GM12801 (cell line): Measurements from ENCODE around the gene FERMT2.

Source experiments
- CTCF ChIP-seq: IDR thresholded peaks from one replicate; pipeline ENCODE4 v1.5.1; 2011; ENCODE audit warnings: control low read depth; ENCODE audit not compliant: insufficient read length; ENCODE audit errors: extremely low read depth

The FERMT2 gene

DNA sequence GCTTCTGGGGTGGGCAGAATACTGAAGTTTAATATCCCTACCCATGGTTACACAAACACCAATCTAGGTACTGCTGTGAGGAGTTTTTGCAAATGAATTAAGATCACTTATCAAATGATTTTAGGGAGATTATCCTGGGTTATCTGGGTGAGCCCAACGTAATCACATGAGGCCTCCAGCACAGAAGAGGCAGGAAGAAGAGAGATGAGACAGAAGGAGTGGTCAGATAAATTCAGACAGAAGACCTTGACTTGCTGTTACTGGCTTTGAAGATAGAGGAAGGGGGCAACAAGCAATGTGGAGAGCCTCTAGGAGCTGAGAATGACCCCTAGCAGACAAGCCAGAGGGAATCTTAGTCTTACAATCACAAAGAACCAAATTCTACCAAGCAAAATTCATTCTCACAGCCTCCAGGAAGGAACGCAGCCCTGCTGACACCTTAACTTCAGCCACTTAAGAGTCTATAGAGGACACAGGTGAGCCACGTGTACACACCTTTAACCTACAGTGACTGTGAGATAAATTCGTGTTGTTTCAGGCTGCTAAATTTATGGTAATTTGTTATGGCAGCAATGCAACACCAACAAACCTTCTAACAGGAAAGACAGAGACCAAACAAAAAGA, 49.4 kb downstream of the FERMT2 start:
- TF ChIP-seq CTCF, result no peak

DNA sequence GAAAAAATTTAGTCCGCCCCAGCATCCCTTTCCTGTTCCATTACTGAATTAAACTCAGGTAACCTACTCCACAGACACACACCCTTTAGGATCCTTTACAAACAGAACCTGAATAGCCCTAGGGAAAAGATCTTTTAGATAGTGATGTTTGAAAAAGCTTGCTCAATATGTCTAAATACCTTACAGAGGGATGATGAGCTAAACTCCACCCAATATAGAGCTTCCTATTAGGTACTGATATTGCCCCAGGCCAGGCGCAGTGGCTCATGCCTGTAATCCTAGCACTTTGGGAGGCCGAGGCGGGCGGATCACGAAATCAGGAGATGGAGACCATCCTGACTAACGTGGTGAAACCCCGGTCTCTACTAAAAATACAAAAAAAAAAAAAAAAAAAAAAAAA, 50.1 kb downstream of the FERMT2 start:
- TF ChIP-seq CTCF, result no peak

DNA sequence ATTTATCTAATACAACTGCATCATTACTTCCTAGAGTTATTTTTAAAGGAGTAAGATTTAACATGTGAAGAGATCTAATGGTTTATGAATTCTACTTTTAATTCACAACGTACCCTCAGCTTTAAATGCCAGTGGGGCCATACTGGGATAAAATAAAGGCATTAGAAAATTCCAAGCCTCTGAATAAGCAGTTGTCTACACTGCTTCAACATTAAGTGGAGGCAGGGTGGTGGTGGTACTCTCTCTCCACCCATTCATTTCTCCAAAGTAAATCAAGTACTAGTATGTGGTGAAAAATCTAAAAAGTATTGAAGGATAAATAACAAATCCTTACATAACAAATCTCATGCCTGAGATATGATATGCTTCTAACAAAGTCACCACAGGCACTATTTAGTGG, 52.4 kb downstream of the FERMT2 start:
- TF ChIP-seq CTCF, result no peak

- no peak for TF ChIP-seq CTCF
Measured at GRCh38 chr14:52895000-52895399, 55.9 kb downstream of the FERMT2 start.

DNA sequence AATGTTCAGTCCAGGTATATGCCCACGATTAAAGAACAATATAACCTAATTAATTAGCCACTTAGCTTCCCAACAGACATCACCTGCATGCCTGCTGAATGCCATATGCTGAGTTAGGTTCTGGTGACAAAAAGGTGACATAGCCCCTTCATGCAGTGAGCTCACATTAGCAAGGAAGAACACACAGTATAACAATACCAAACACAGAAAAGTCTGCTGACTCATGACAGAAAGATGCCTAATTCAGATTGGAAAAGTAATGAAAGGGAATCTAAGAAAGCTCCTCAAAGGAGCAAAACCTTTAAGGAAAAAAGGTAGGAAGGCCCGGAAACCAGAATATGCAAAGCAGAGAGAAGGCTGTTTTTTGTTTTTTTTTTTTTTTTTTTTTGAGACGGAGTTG, 59.0 kb downstream of the FERMT2 start:
- TF ChIP-seq CTCF, result no peak

- no peak for TF ChIP-seq CTCF
Measured at GRCh38 chr14:52888839-52889838, 61.7 kb downstream of the FERMT2 start.

GRCh38 chr14:52888159-52888558, 62.7 kb downstream of the FERMT2 start:
- no peak for TF ChIP-seq CTCF
